IMR-90 (cell line): ENCODE measurements around the gene TBC1D22A. TPM values are rescaled to one million over a fixed set of nuclear protein-coding genes. Genes with fewer than 3 reads are reported as not detected.

Source experiments
- ATAC-seq: fragments of 200-7000 bp; cut with Tn5 transposase; 2 replicates; pipeline ENCODE4 v1.9.1; 2020; ENCODE audit warnings: low read depth, mild to moderate bottlenecking, moderate library complexity
- BruUV-seq: library from RNA; stranded (reverse); fragments of 400-500 nt; replicated peaks from 2 replicates; lab custom pipeline; 2021; lab: Mats Ljungman, UMichigan
- CTCF ChIA-PET: fragments of 300-600 bp; formaldehyde crosslinking; extraction: SDS; loops from one replicate; lab custom pipeline; 2021; ENCODE audit warnings: antibody characterized with exemption; lab: Yijun Ruan, JAX
- POLR2A ChIA-PET: fragments of 300-600 bp; sonication (Branson Sonifier 250); formaldehyde crosslinking; loops from one replicate; lab custom pipeline; 2022; ENCODE audit warnings: antibody characterized with exemption; ENCODE audit not compliant: unreplicated experiment; lab: Charles Lee
- DNase-seq: peaks from one replicate; pipeline ENCODE4 v3.0.0; 2013
- H2AFZ ChIP-seq: replicated peaks from 2 replicates; pipeline ENCODE3; 2013; ENCODE audit warnings: low read length, mild to moderate bottlenecking; ENCODE audit not compliant: poor library complexity
- H2AK5ac ChIP-seq: 2 replicates; pipeline ENCODE4 v1.6.1; 2013; ENCODE audit warnings: low read depth, low read length, inconsistent platforms
- H2AK9ac ChIP-seq: replicated peaks from 2 replicates; pipeline ENCODE3; 2013; ENCODE audit warnings: mild to moderate bottlenecking, low read depth, low read length, moderate library complexity; ENCODE audit not compliant: poor library complexity
- H2BK120ac ChIP-seq: 2 replicates; pipeline ENCODE4 v1.6.1; 2013; ENCODE audit warnings: low read depth, low read length, inconsistent platforms
- H2BK15ac ChIP-seq: 3 replicates; pipeline ENCODE4 v1.6.1; 2013; ENCODE audit warnings: low read depth, low read length, inconsistent platforms
- H2BK20ac ChIP-seq: 2 replicates; pipeline ENCODE4 v1.6.1; 2013; ENCODE audit warnings: low read depth, mild to moderate bottlenecking, inconsistent platforms, low read length, moderate library complexity
- H2BK5ac ChIP-seq: 2 replicates; pipeline ENCODE4 v1.6.1; 2013; ENCODE audit warnings: mild to moderate bottlenecking, low read depth, low read length, inconsistent platforms; ENCODE audit not compliant: poor library complexity, severe bottlenecking
- H3K14ac ChIP-seq: replicated peaks from 2 replicates; pipeline ENCODE4 v1.6.1; 2013; ENCODE audit warnings: low read depth, low read length, inconsistent platforms
- H3K18ac ChIP-seq: 2 replicates; pipeline ENCODE4 v1.6.1; 2013; ENCODE audit warnings: low read depth, low read length, control low read depth
- H3K23ac ChIP-seq: 2 replicates; pipeline ENCODE4 v1.6.1; 2013; ENCODE audit warnings: low read depth, low read length, inconsistent platforms
- H3K27ac ChIP-seq: 2 replicates; pipeline ENCODE4 v1.5.1; 2013; ENCODE audit warnings: mild to moderate bottlenecking, control low read depth, low read length; ENCODE audit not compliant: insufficient read depth
- H3K27me3 ChIP-seq: 2 replicates; pipeline ENCODE4 v1.6.1; 2013; ENCODE audit warnings: low read length; ENCODE audit not compliant: control insufficient read depth, insufficient read depth
- H3K36me3 ChIP-seq: 2 replicates; pipeline ENCODE4 v1.6.1; 2013; ENCODE audit warnings: low read length, mixed read lengths; ENCODE audit not compliant: control insufficient read depth, insufficient read depth
- H3K4ac ChIP-seq: 2 replicates; pipeline ENCODE4 v1.6.1; 2013; ENCODE audit warnings: low read depth, low read length, inconsistent platforms
- H3K4me1 ChIP-seq: 2 replicates; pipeline ENCODE4 v1.6.1; 2013; ENCODE audit warnings: low read length, mixed read lengths; ENCODE audit not compliant: control insufficient read depth, insufficient read depth
- H3K4me2 ChIP-seq: 2 replicates; pipeline ENCODE4 v1.6.1; 2013; ENCODE audit warnings: low read depth, mild to moderate bottlenecking, control low read depth, low read length, moderate library complexity
- H3K4me3 ChIP-seq: 2 replicates; pipeline ENCODE4 v1.5.1; 2013; ENCODE audit warnings: low read depth, mild to moderate bottlenecking, control low read depth, low read length, moderate library complexity; ENCODE audit not compliant: insufficient read depth
- H3K56ac ChIP-seq: 2 replicates; pipeline ENCODE4 v1.6.1; 2013; ENCODE audit warnings: low read length, inconsistent platforms; ENCODE audit not compliant: insufficient read depth; ENCODE audit errors: extremely low read depth
- H3K79me1 ChIP-seq, 2 experiments: 2 replicates each; pipeline ENCODE4 v1.6.1; 2013; ENCODE audit warnings: low read length in 2 of 2, inconsistent platforms in 1 of 2, low read depth in 1 of 2
- H3K9ac ChIP-seq: 2 replicates; pipeline ENCODE4 v1.6.1; 2013; ENCODE audit warnings: low read depth, low read length, control low read depth
- H3K9me1 ChIP-seq: 2 replicates; pipeline ENCODE4 v1.6.1; 2013; ENCODE audit warnings: low read length, inconsistent platforms; ENCODE audit not compliant: insufficient read depth
- H3K9me3 ChIP-seq: 2 replicates; pipeline ENCODE4 v1.6.1; 2013; ENCODE audit warnings: low read length; ENCODE audit not compliant: control insufficient read depth, insufficient read depth
- H4K20me1 ChIP-seq: 2 replicates; pipeline ENCODE4 v1.6.1; 2013; ENCODE audit warnings: low read length, inconsistent platforms; ENCODE audit not compliant: insufficient read depth
- H4K5ac ChIP-seq: 2 replicates; pipeline ENCODE4 v1.6.1; 2013; ENCODE audit warnings: mild to moderate bottlenecking, low read depth, low read length, control low read depth
- H4K8ac ChIP-seq, 2 experiments: 2 replicates each; pipeline ENCODE4 v1.6.1; 2013; ENCODE audit warnings: low read depth in 2 of 2, low read length in 2 of 2, control low read depth in 1 of 2, inconsistent platforms in 1 of 2
- H4K91ac ChIP-seq: 2 replicates; pipeline ENCODE4 v1.6.1; 2013; ENCODE audit warnings: low read depth, low read length, inconsistent platforms; ENCODE audit not compliant: insufficient read depth
- BHLHE40 ChIP-seq: fragments of 150-350 bp; IDR thresholded peaks from 2 replicates; pipeline ENCODE4 v1.6.1; 2016; ENCODE audit warnings: mild to moderate bottlenecking, low read depth, low read length
- CEBPB ChIP-seq: IDR thresholded peaks from 2 replicates; pipeline ENCODE4 v1.6.1; 2012; ENCODE audit warnings: low read depth, low read length, improper control_type of control experiment
- CHD1 ChIP-seq: IDR thresholded peaks from 2 replicates; pipeline ENCODE4 v1.6.1; 2012; ENCODE audit warnings: low read depth, low read length, improper control_type of control experiment
- FOS ChIP-seq: fragments of 150-350 bp; IDR thresholded peaks from 2 replicates; pipeline ENCODE4 v1.6.1; 2016; ENCODE audit warnings: low read depth, low read length
- MAFK ChIP-seq: IDR thresholded peaks from 2 replicates; pipeline ENCODE4 v1.6.1; 2012; ENCODE audit warnings: low read depth, low read length, improper control_type of control experiment
- MAZ ChIP-seq: IDR thresholded peaks from 2 replicates; pipeline ENCODE4 v1.6.1; 2012; ENCODE audit warnings: low read depth, mild to moderate bottlenecking, low read length, improper control_type of control experiment, moderate library complexity, borderline replicate concordance
- MXI1 ChIP-seq: IDR thresholded peaks from 2 replicates; pipeline ENCODE4 v1.6.1; 2012; ENCODE audit warnings: low read depth, mild to moderate bottlenecking, low read length, moderate library complexity, borderline replicate concordance
- NFE2L2 ChIP-seq: fragments of 150-350 bp; IDR thresholded peaks from 2 replicates; pipeline ENCODE4 v1.6.1; 2016; ENCODE audit warnings: low read depth, mild to moderate bottlenecking, low read length
- POLR2A ChIP-seq: IDR thresholded peaks from 2 replicates; pipeline ENCODE4 v1.6.1; 2012; ENCODE audit warnings: mild to moderate bottlenecking, low read depth, low read length
- RAD21 ChIP-seq: IDR thresholded peaks from 2 replicates; pipeline ENCODE4 v1.6.1; 2012; ENCODE audit warnings: low read length, improper control_type of control experiment
- RCOR1 ChIP-seq: IDR thresholded peaks from 2 replicates; pipeline ENCODE4 v1.6.1; 2012; ENCODE audit warnings: mild to moderate bottlenecking, low read length, improper control_type of control experiment; ENCODE audit not compliant: insufficient replicate concordance
- RFX5 ChIP-seq: IDR thresholded peaks from 2 replicates; pipeline ENCODE4 v1.8.0; 2012; ENCODE audit warnings: low read depth, mild to moderate bottlenecking, low read length, moderate library complexity
- SMC3 ChIP-seq: fragments of 150-350 bp; IDR thresholded peaks from 2 replicates; pipeline ENCODE4 v1.6.1; 2016; ENCODE audit warnings: low read depth, mild to moderate bottlenecking, antibody characterized with exemption, low read length, moderate library complexity
- WGBS, 2 experiments: methylation state at CpG; one replicate each; pipeline versions ENCODE4 v1.1.5 to v1.1.7; 2013; ENCODE audit warnings: missing lambda C conversion rate in 2 of 2; ENCODE audit not compliant: insufficient read length in 1 of 2; ENCODE audit errors: extremely low coverage in 2 of 2; 5-methylcytosine and 5-hydroxymethylcytosine counted together
- dilution Hi-C: fragments of 300-500 bp; cut with HindIII; formaldehyde crosslinking; loops from one replicate; pipeline ENCODE4 v1.14.3; 2018; ENCODE audit warnings: low sequenced_read_pairs; ENCODE audit not compliant: unreplicated experiment
- in situ Hi-C: fragments of 300-500 bp; cut with MboI; formaldehyde crosslinking; loops from 3 replicates; pipeline ENCODE4 v1.14.3; 2019; ENCODE audit warnings: low sequenced_read_pairs, inconsistent platforms, mixed read lengths
- intact Hi-C: fragments of 100-400 bp; cut with micrococcal nuclease; formaldehyde crosslinking; loops from 2 replicates; pipeline ENCODE4 v1.10.0; 2022
- polyA plus RNA-seq, 3 experiments: library from polyadenylated mRNA; depleted of rRNA; stranded (reverse); fragments of >200 nt; gene quantifications; 2 replicates each; pipeline ENCODE4 v1.2.3, GENCODE V29; 2012; ENCODE audit warnings: low replicate concordance in 1 of 3
- total RNA-seq: library from RNA; depleted of rRNA; stranded (reverse); fragments of >200 nt; gene quantifications from 2 replicates; pipeline ENCODE4 v1.2.3, GENCODE V29; 2012
- TF ChIP-seq, protein P1 (sequence below): conservative IDR thresholded peaks from 2 replicates; pipeline ENCODE4 v1.5.1; 2012; ENCODE audit warnings: mild to moderate bottlenecking, low read depth, low read length, improper control_type of control experiment
- TF ChIP-seq, protein P2 (sequence below): fragments of 150-350 bp; IDR thresholded peaks from 2 replicates; pipeline ENCODE4 v1.6.1; 2016; ENCODE audit warnings: low read depth, mild to moderate bottlenecking, low read length, moderate library complexity, borderline replicate concordance
- TF ChIP-seq, protein P3 (sequence below): fragments of 150-350 bp; IDR thresholded peaks from 2 replicates; pipeline ENCODE4 v1.6.1; 2017; ENCODE audit warnings: mild to moderate bottlenecking, antibody characterized with exemption, low read length, low read depth

Gene TBC1D22A
- total and polyA plus RNA-seq, 2 of the 4 experiments (the other 2 are of a cell fraction): 9.0 to 16.7 TPM

DNA sequence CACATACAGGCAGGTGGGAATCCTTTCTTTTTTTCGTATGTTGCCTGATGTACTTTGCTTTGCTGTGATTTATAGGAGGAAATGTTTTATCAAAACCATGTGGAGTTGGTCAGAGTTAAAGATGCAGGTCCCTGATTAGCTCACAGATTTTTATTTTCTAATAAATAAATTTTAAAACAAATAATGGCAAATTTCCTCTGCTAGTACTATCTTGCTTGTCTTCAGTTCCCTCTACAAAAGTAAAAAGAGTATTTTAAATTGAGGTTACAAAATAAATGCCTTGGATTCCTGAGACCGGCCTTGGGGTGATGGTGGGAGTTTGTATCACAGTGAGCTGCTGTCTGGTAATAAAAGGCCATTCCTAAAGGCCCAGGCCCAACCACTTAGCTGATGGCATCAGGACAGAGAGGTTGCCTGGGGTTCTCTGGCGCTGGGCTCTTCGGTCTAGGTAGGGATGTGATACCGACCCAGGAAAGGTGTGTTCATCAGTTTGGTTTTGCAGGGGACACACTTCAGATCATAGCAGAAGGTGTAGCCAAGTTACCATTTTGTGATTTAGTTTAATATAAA lies 129.0 kb downstream of the TBC1D22A start:
- Histone ChIP-seq H3K4me1 (peaks cover 5% of the 10 kb centered on the region; the same call in 1 of the 2 replicates), H3K9me3 (no peaks in the 10 kb centered on the region), H3K23ac (no peak overlapping the region), H3K9me1 (peaks cover 21% of the 10 kb centered on the region), H3K36me3 (peaks cover 11% of the 10 kb centered on the region), H3K4me3 (no peak overlapping the region), H3K4me2 (no peak overlapping the region), H3K9ac (no peak overlapping the region), H2BK120ac (no peak overlapping the region), H2AK9ac (no peak overlapping the region), H3K27me3 (no peaks in the 10 kb centered on the region), H2AFZ (no peak overlapping the region), H4K91ac (no peak overlapping the region), H3K14ac (no peak overlapping the region), H4K20me1 (peaks cover 6% of the 10 kb centered on the region), H3K4ac (no peak overlapping the region), H3K56ac (no peak overlapping the region), H4K8ac (no peak overlapping the region), H3K27ac (no peak overlapping the region), H2BK5ac (no peak overlapping the region), H3K79me1 (peaks cover 13 to 14% of the 10 kb centered on the region in 2 experiments), H2AK5ac (no peak overlapping the region), H2BK20ac (no peak overlapping the region), H2BK15ac (no peak overlapping the region), H3K18ac (no peak overlapping the region), H4K5ac (no peak overlapping the region)
- no peak for TF ChIP-seq RAD21
- TF ChIP-seq, protein P1, sequence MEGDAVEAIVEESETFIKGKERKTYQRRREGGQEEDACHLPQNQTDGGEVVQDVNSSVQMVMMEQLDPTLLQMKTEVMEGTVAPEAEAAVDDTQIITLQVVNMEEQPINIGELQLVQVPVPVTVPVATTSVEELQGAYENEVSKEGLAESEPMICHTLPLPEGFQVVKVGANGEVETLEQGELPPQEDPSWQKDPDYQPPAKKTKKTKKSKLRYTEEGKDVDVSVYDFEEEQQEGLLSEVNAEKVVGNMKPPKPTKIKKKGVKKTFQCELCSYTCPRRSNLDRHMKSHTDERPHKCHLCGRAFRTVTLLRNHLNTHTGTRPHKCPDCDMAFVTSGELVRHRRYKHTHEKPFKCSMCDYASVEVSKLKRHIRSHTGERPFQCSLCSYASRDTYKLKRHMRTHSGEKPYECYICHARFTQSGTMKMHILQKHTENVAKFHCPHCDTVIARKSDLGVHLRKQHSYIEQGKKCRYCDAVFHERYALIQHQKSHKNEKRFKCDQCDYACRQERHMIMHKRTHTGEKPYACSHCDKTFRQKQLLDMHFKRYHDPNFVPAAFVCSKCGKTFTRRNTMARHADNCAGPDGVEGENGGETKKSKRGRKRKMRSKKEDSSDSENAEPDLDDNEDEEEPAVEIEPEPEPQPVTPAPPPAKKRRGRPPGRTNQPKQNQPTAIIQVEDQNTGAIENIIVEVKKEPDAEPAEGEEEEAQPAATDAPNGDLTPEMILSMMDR: no peak
- TF ChIP-seq BHLHE40: no peak
- TF ChIP-seq MAZ: no peak
- no peak for TF ChIP-seq RCOR1
- TF ChIP-seq MAFK: no peak
- TF ChIP-seq, protein P2, sequence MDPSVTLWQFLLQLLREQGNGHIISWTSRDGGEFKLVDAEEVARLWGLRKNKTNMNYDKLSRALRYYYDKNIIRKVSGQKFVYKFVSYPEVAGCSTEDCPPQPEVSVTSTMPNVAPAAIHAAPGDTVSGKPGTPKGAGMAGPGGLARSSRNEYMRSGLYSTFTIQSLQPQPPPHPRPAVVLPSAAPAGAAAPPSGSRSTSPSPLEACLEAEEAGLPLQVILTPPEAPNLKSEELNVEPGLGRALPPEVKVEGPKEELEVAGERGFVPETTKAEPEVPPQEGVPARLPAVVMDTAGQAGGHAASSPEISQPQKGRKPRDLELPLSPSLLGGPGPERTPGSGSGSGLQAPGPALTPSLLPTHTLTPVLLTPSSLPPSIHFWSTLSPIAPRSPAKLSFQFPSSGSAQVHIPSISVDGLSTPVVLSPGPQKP: no peak
- TF ChIP-seq POLR2A: no peak
- no peak for TF ChIP-seq RFX5
- TF ChIP-seq, protein P3, sequence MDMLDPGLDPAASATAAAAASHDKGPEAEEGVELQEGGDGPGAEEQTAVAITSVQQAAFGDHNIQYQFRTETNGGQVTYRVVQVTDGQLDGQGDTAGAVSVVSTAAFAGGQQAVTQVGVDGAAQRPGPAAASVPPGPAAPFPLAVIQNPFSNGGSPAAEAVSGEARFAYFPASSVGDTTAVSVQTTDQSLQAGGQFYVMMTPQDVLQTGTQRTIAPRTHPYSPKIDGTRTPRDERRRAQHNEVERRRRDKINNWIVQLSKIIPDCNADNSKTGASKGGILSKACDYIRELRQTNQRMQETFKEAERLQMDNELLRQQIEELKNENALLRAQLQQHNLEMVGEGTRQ: no peak
- no peak for TF ChIP-seq MXI1
- no peak for TF ChIP-seq NFE2L2
- no peak for TF ChIP-seq SMC3
- TF ChIP-seq FOS: no peak
- no peak for TF ChIP-seq CHD1
- no peak for TF ChIP-seq CEBPB
- dilution Hi-C loops: no loop called here
- peak; percentile 42; the same call in 1 of the 2 replicates for ATAC-seq
- ChIA-PET POLR2A (no interaction called here), CTCF (interaction anchor here (0.6 to 0.9 kb wide), 2 partner anchors 13 to 31 kb away, joined by 3 read pairs; no protein-coding TSS in a partner anchor)
- in situ Hi-C loops: no loop called here
- WGBS, 2 experiments: 96% methylated on average over 3 of the region's 5 CpGs; no CpG with 5 or more reads in 1 of the 2 experiments
- no peak for DNase-seq
- intact Hi-C loops: no loop called here
- BruUV-seq: no TSS peak
